GM12878 (cell line): Measurements from ENCODE around the gene NOSTRIN. TPM values are rescaled to one million over a fixed set of nuclear protein-coding genes. Genes with fewer than 3 reads are reported as not detected.

Experiments used
- ATAC-seq: fragments of 200-7000 bp; cut with Tn5 transposase; 3 replicates; pipeline ENCODE4 v1.9.1; 2020; ENCODE audit warnings: mild to moderate bottlenecking, moderate library complexity
- BruUV-seq: library from RNA; stranded (reverse); fragments of 400-500 nt; replicated peaks from 2 replicates; lab custom pipeline; 2021; lab: Mats Ljungman, UMichigan
- CTCF ChIA-PET: fragments of 300-600 bp; sonication (Branson Sonifier 250); formaldehyde crosslinking; extraction: SDS; loops from one replicate; lab custom pipeline; 2021; ENCODE audit warnings: inconsistent platforms; lab: Yijun Ruan, JAX
- POLR2A ChIA-PET: fragments of 350-600 bp; formaldehyde crosslinking; extraction: SDS; loops from one replicate; lab custom pipeline; 2021; ENCODE audit warnings: inconsistent platforms; lab: Charles Lee
- RAD21 ChIA-PET: fragments of 300-600 bp; sonication (Branson Sonifier 250); formaldehyde crosslinking; loops from one replicate; lab custom pipeline; 2023; ENCODE audit warnings: antibody characterized with exemption; ENCODE audit not compliant: unreplicated experiment; lab: Charles Lee
- SMC1A ChIA-PET: fragments of 300-600 bp; sonication (Branson Sonifier 250); formaldehyde crosslinking; loops from one replicate; lab custom pipeline; 2023; ENCODE audit not compliant: unreplicated experiment, uncharacterized antibody; lab: Charles Lee
- DNase-seq: peaks from one replicate; pipeline ENCODE4 v3.0.0-alpha.2; 2011; ENCODE audit warnings: low read depth, low spot score
- FAIRE-seq: peaks from 3 replicates; lab custom pipeline; 2011; peaks lifted over from hg19 to GRCh38; lab: Jason Lieb, UNC
- H2AFZ ChIP-seq: 2 replicates; pipeline ENCODE4 v1.6.0; 2011; ENCODE audit warnings: low read depth, low read length, control low read depth; ENCODE audit not compliant: control insufficient read depth
- H3K27ac ChIP-seq: 2 replicates; pipeline ENCODE4 v1.5.1; 2011; ENCODE audit warnings: control low read depth; ENCODE audit not compliant: control insufficient read depth, insufficient read depth
- H3K27me3 ChIP-seq, 2 experiments: replicated peaks in 1 of 2; 2 replicates each; pipeline versions ENCODE4 v1.6.0 to v1.6.1; 2011; ENCODE audit warnings: low read length in 1 of 2; ENCODE audit not compliant: control insufficient read depth in 2 of 2, insufficient read depth in 2 of 2
- H3K36me3 ChIP-seq, 2 experiments: 2 replicates each; pipeline ENCODE4 v1.5.1; 2011; ENCODE audit warnings: low read length in 1 of 2; ENCODE audit not compliant: control insufficient read depth in 2 of 2, insufficient read depth in 2 of 2
- H3K4me1 ChIP-seq: 2 replicates; pipeline ENCODE4 v1.6.1; 2011; ENCODE audit warnings: mild to moderate bottlenecking, low read length, moderate library complexity, mixed read lengths; ENCODE audit not compliant: control insufficient read depth, insufficient read depth
- H3K4me2 ChIP-seq: 2 replicates; pipeline ENCODE4 v1.6.0; 2011; ENCODE audit warnings: control low read depth; ENCODE audit not compliant: control insufficient read depth, insufficient read depth
- H3K4me3 ChIP-seq: fragments of 200-600 bp; sonication (generic); 2 replicates; pipeline ENCODE4 v1.5.1; 2016
- H3K79me2 ChIP-seq: 2 replicates; pipeline ENCODE4 v1.6.0; 2011; ENCODE audit warnings: low read length; ENCODE audit not compliant: control insufficient read depth, insufficient read depth
- H3K9ac ChIP-seq: 2 replicates; pipeline ENCODE4 v1.8.0; 2011; ENCODE audit warnings: low read length, control low read depth, mixed read lengths; ENCODE audit not compliant: control insufficient read depth, insufficient read depth
- H3K9me3 ChIP-seq: replicated peaks from 3 replicates; pipeline ENCODE4 v1.5.1; 2011; ENCODE audit warnings: mild to moderate bottlenecking, low read length; ENCODE audit not compliant: control insufficient read depth, insufficient read depth
- H4K20me1 ChIP-seq: 2 replicates; pipeline ENCODE4 v1.6.0; 2011; ENCODE audit not compliant: control insufficient read depth, insufficient read depth
- CBFB ChIP-seq: IDR thresholded peaks from 2 replicates; pipeline ENCODE4 v1.6.1; 2016; ENCODE audit warnings: antibody characterized with exemption, low read depth
- CHD4 ChIP-seq: fragments of 200-600 bp; sonication (generic); IDR thresholded peaks from 2 replicates; pipeline ENCODE4 v1.6.1; 2016; ENCODE audit warnings: mild to moderate bottlenecking
- E2F8 ChIP-seq: fragments of 450-650 bp; IDR thresholded peaks from 2 replicates; pipeline ENCODE4 v1.6.1; 2018; ENCODE audit warnings: mild to moderate bottlenecking, low read depth, moderate library complexity; ENCODE audit not compliant: partially characterized antibody
- ELK1 ChIP-seq: IDR thresholded peaks from 2 replicates; pipeline ENCODE4 v1.6.1; 2012; ENCODE audit warnings: low read depth, low read length, improper control_type of control experiment
- EP300 ChIP-seq, 2 experiments: fragments of 150-350 bp in 1 of 2; IDR thresholded peaks; 2 replicates each; pipeline ENCODE4 v1.6.1; 2011 to 2012; ENCODE audit warnings: low read depth in 2 of 2, low read length in 2 of 2, borderline replicate concordance in 1 of 2, improper control_type of control experiment in 1 of 2, inconsistent platforms in 1 of 2; ENCODE audit not compliant: control insufficient read depth in 1 of 2
- ETV6 ChIP-seq, 2 experiments: fragments of 450-650 bp in 1 of 2; IDR thresholded peaks in 1 of 2; conservative IDR thresholded peaks in 1 of 2; 2 replicates each; pipeline ENCODE4 v1.6.1; 2014; ENCODE audit warnings: antibody characterized with exemption in 1 of 2, borderline replicate concordance in 1 of 2, low read depth in 1 of 2, mild to moderate bottlenecking in 1 of 2, moderate library complexity in 1 of 2
- FOXM1 ChIP-seq: IDR thresholded peaks from 2 replicates; pipeline ENCODE4 v1.6.1; 2012; ENCODE audit warnings: low read depth, mild to moderate bottlenecking, inconsistent platforms, low read length, moderate library complexity
- NBN ChIP-seq: fragments of 450-650 bp; IDR thresholded peaks from 2 replicates; pipeline ENCODE4 v1.6.1; 2016
- POLR2A ChIP-seq: IDR thresholded peaks from 2 replicates; pipeline ENCODE4 v1.6.1; 2011; ENCODE audit warnings: low read depth, mild to moderate bottlenecking, low read length
- RAD21 ChIP-seq: IDR thresholded peaks from 2 replicates; pipeline ENCODE4 v1.6.1; 2011; ENCODE audit warnings: mild to moderate bottlenecking, low read depth, low read length, moderate library complexity; ENCODE audit not compliant: insufficient read depth
- RB1 ChIP-seq: fragments of 450-650 bp; formaldehyde crosslinking; IDR thresholded peaks from 2 replicates; pipeline ENCODE4 v1.6.1; 2017; ENCODE audit warnings: mild to moderate bottlenecking, borderline replicate concordance
- SRF ChIP-seq, 2 experiments: IDR thresholded peaks; 2 replicates each; pipeline ENCODE4 v1.6.1; 2011; ENCODE audit warnings: low read depth in 2 of 2, low read length in 2 of 2, mild to moderate bottlenecking in 1 of 2, moderate library complexity in 1 of 2
- WRNIP1 ChIP-seq: IDR thresholded peaks from 2 replicates; pipeline ENCODE4 v1.6.1; 2011; ENCODE audit warnings: low read depth, low read length, improper control_type of control experiment, borderline replicate concordance
- WGBS: methylation state at CpG from one replicate; pipeline ENCODE4 v1.1.6; 2016; ENCODE audit warnings: low lambda C conversion rate; ENCODE audit not compliant: insufficient replicate concordance, insufficient coverage; ENCODE audit errors: missing lambda C conversion rate; 5-methylcytosine and 5-hydroxymethylcytosine counted together
- in situ Hi-C: fragments of 300-500 bp; cut with MboI; formaldehyde crosslinking; loops from 9 replicates; pipeline ENCODE4 v1.14.3; 2018; ENCODE audit warnings: mixed read lengths
- intact Hi-C: fragments of 100-400 bp; cut with micrococcal nuclease; formaldehyde crosslinking; loops from one replicate; pipeline ENCODE4 v1.14.2; 2022; ENCODE audit not compliant: unreplicated experiment
- polyA plus RNA-seq, 11 experiments: library from polyadenylated mRNA; depleted of rRNA in 4 of 11; unstranded in 6 of 11; stranded (reverse) in 5 of 11; fragments of >200 nt; fragmentation: Nextera tagmentation in 4 of 11; fragmentation: Illumina TruSeq in 1 of 11; extraction: Ambion mirVana in 4 of 11; extraction: Trizol in 1 of 11; gene quantifications; 1 replicate in 1 of 11; 2 replicates in 10 of 11; pipeline versions ENCODE4 v1.2.1 to v1.2.3, GENCODE V29; 2011 to 2016; ENCODE audit warnings: inconsistent platforms in 2 of 11, missing spikeins in 2 of 11, low read depth in 1 of 11
- total RNA-seq, 4 experiments: library from RNA; depleted of rRNA in 3 of 4; stranded (reverse); fragments of >200 nt in 3 of 4; fragmentation: Illumina TruSeq in 1 of 4; extraction: Trizol in 1 of 4; gene quantifications; 2 replicates each; pipeline versions ENCODE4 v1.2.1 to v1.2.3, GENCODE V29; 2013 to 2021
- TF ChIP-seq, protein P1 (sequence below), 3 experiments: IDR thresholded peaks in 2 of 3; conservative IDR thresholded peaks in 1 of 3; 2 replicates each; pipeline ENCODE4 v1.5.1; 2011; ENCODE audit warnings: low read depth in 3 of 3, low read length in 3 of 3, mild to moderate bottlenecking in 3 of 3, control low read depth in 2 of 3, moderate library complexity in 2 of 3, inconsistent platforms in 1 of 3, mixed read lengths in 1 of 3; ENCODE audit not compliant: control insufficient read depth in 2 of 3, insufficient read depth in 1 of 3; ENCODE audit errors: extremely low read depth in 1 of 3
- TF ChIP-seq, protein P2 (sequence below): IDR thresholded peaks from 2 replicates; pipeline ENCODE4 v1.6.1; 2011; ENCODE audit warnings: borderline replicate concordance, low read depth, mild to moderate bottlenecking, moderate library complexity, mixed read lengths, low read length; ENCODE audit not compliant: insufficient read depth; ENCODE audit errors: extremely low read length
- TF ChIP-seq, protein P3 (sequence below): IDR thresholded peaks from 2 replicates; pipeline ENCODE4 v1.6.1; 2012; ENCODE audit warnings: low read depth, low read length, improper control_type of control experiment

NOSTRIN gene
- total and polyA plus RNA-seq, 10 of the 15 experiments (the other 5 are each of a cell fraction or from before 2014, with no cell fraction given) = 0.13 to 0.42 (median 0.37) TPM; not detected in 5

DNA sequence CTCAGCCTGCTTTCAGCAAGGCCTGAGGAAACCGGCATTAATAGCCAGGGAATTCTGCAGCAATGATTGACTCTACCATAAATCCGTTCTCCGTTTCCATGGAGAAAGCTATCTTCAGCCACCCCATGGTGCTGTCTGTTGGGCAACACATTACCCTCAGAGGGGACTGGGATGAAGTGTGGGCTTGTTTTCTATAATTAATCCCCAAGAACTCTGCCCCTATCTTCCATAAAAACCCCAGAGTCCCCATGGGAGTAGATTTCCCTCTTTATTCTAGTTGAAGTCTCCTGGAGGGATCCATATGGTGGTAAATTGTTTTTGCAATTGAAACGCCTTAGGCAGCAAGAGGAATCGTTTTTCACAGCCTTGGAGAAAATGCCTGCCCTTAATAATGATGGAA, 107.9 kb downstream of the NOSTRIN start (continued):
- TF ChIP-seq ELK1 (no peak), EP300 (IDR thresholded peaks at IDR 0.05; ENCODE audit: borderline replicate concordance in 1 of 2, control insufficient read depth in 1 of 2, low read depth in 2 of 2, low read length in 2 of 2) (no peak), NBN (no peak)

DNA sequence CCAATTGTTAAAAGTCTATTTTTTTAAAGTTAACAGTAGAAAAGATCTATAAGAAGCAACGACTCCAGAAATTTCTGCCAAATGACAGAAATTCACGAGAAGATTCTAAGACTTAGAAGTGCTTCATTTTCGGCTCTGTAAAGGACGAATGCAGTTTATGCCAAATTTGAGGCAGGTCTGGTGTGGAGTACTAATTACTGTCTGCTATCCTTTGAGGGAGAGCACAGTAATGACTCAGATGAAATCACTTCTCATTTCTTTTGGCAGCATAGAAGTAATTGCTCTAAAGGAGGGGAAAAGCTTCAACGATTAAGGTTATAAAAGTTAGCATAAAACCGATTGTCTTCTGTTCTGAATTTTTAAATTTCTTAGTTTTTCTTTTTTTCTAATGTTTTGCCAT, 110.0 kb downstream of the NOSTRIN start:
- POLR2A ChIA-PET = no interaction called here
- H3K4me2 ChIP-seq = no peak overlapping the region
- 19% methylated on average over 6 of the region's 6 CpGs for WGBS
- ATAC-seq (no peak), FAIRE-seq (no peak), DNase-seq (no peak)
- peaks cover 5 to 11% of the 10 kb centered on the region in 2 experiments; a peak in 3 of 4 replicates for H3K27me3 ChIP-seq
- H3K4me1 ChIP-seq = no peaks in the 10 kb centered on the region
- CTCF ChIA-PET = interaction anchor here (0.8 kb wide), 1 partner anchor 9 kb away, joined by 4 read pairs; no protein-coding TSS in a partner anchor
- H2AFZ ChIP-seq = no peak overlapping the region
- RAD21 ChIA-PET = no interaction called here
- no peaks in the 10 kb centered on the region for H3K9me3 ChIP-seq
- BruUV-seq = no TSS peak
- intact Hi-C loops (no loop called here), in situ Hi-C loops (loop anchor here (5.0 kb wide), 1 partner anchor 565 kb away; no protein-coding TSS in a partner anchor)
- SMC1A ChIA-PET = no interaction called here
- no peaks in the 10 kb centered on the region for H3K36me3 ChIP-seq
- no peak overlapping the region for H3K27ac ChIP-seq
- no peak overlapping the region for H3K9ac ChIP-seq
- no peaks in the 10 kb centered on the region for H4K20me1 ChIP-seq
- no peak overlapping the region for H3K4me3 ChIP-seq
- no peaks in the 10 kb centered on the region for H3K79me2 ChIP-seq
- TF ChIP-seq, protein P1, sequence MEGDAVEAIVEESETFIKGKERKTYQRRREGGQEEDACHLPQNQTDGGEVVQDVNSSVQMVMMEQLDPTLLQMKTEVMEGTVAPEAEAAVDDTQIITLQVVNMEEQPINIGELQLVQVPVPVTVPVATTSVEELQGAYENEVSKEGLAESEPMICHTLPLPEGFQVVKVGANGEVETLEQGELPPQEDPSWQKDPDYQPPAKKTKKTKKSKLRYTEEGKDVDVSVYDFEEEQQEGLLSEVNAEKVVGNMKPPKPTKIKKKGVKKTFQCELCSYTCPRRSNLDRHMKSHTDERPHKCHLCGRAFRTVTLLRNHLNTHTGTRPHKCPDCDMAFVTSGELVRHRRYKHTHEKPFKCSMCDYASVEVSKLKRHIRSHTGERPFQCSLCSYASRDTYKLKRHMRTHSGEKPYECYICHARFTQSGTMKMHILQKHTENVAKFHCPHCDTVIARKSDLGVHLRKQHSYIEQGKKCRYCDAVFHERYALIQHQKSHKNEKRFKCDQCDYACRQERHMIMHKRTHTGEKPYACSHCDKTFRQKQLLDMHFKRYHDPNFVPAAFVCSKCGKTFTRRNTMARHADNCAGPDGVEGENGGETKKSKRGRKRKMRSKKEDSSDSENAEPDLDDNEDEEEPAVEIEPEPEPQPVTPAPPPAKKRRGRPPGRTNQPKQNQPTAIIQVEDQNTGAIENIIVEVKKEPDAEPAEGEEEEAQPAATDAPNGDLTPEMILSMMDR (IDR thresholded peaks at IDR 0.05 in 2 of 3, conservative IDR thresholded peaks at IDR 0.05 in 1 of 3; ENCODE audit: control insufficient read depth in 2 of 3, extremely low read depth in 1 of 3, insufficient read depth in 1 of 3, low read depth in 3 of 3, low read length in 3 of 3) = no peak
- TF ChIP-seq SRF (IDR thresholded peaks at IDR 0.05; ENCODE audit: low read depth in 2 of 2, low read length in 2 of 2) (no peak), POLR2A (no peak), ETV6 (conservative IDR thresholded peaks at IDR 0.05 in 1 of 2, IDR thresholded peaks at IDR 0.05 in 1 of 2; ENCODE audit: borderline replicate concordance in 1 of 2, low read depth in 1 of 2) (no peak), E2F8 (no peak), WRNIP1 (no peak), RAD21 (no peak), RB1 (no peak), CHD4 (no peak), FOXM1 (no peak), CBFB (no peak)
- TF ChIP-seq, protein P2, sequence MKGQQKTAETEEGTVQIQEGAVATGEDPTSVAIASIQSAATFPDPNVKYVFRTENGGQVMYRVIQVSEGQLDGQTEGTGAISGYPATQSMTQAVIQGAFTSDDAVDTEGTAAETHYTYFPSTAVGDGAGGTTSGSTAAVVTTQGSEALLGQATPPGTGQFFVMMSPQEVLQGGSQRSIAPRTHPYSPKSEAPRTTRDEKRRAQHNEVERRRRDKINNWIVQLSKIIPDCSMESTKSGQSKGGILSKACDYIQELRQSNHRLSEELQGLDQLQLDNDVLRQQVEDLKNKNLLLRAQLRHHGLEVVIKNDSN = no peak
- TF ChIP-seq, protein P3, sequence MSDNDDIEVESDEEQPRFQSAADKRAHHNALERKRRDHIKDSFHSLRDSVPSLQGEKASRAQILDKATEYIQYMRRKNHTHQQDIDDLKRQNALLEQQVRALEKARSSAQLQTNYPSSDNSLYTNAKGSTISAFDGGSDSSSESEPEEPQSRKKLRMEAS = no peak
